Renal pelvis (tissue), 4 donors: Measurements from ENCODE around the gene PPFIA2. TPM values are rescaled to one million over a fixed set of nuclear protein-coding genes. Genes with fewer than 3 reads are reported as not detected.

Experiments
- DNase-seq: peaks from one replicate; pipeline ENCODE4 v3.0.0-alpha.2; 2013
- polyA plus RNA-seq, 3 donors: library from polyadenylated mRNA; unstranded; fragments of 120-200 nt; gene quantifications; one replicate each; pipeline ENCODE4 v1.2.1, GENCODE V29; 2013; ENCODE audit not compliant: insufficient read length in 3 of 3

The PPFIA2 gene
- polyA plus RNA-seq, 3 donors = 5.0 to 8.3 (median 6.2) TPM

- no peak for DNase-seq
These were observed 404.7 kb downstream of the PPFIA2 start for GRCh38 chr12:81354327-81354932.

GRCh38 chr12:81350309-81350708, 408.8 kb downstream of the PPFIA2 start:
- DNase-seq = no peak

GRCh38 chr12:81347404-81347803, 411.7 kb downstream of the PPFIA2 start:
- no peak for DNase-seq

GRCh38 chr12:81340910-81341309, 418.2 kb downstream of the PPFIA2 start:
- no peak for DNase-seq

GRCh38 chr12:81339071-81339470, 420.1 kb downstream of the PPFIA2 start:
- DNase-seq = no peak

- no peak for DNase-seq
These were observed 421.3 kb downstream of the PPFIA2 start for GRCh38 chr12:81337886-81338285.

- DNase-seq = no peak
These were observed 425.3 kb downstream of the PPFIA2 start for GRCh38 chr12:81333812-81334211.

- DNase-seq = no peak
These were observed 427.1 kb downstream of the PPFIA2 start for GRCh38 chr12:81332054-81332453.

GRCh38 chr12:81330480-81330879, 428.7 kb downstream of the PPFIA2 start:
- no peak for DNase-seq

- DNase-seq = no peak
These were observed 430.1 kb downstream of the PPFIA2 start for GRCh38 chr12:81329085-81329484.

GRCh38 chr12:81327425-81327824, 431.7 kb downstream of the PPFIA2 start:
- DNase-seq = no peak

GRCh38 chr12:81325086-81325485, 434.1 kb downstream of the PPFIA2 start:
- no peak for DNase-seq

- DNase-seq = no peak
These were observed 444.1 kb downstream of the PPFIA2 start for GRCh38 chr12:81314903-81315531.

- DNase-seq = no peak
These were observed 455.2 kb downstream of the PPFIA2 start for GRCh38 chr12:81303935-81304334.

GRCh38 chr12:81300454-81300853, 458.7 kb downstream of the PPFIA2 start:
- DNase-seq = peak; percentile 20

- no peak for DNase-seq
These were observed 461.5 kb downstream of the PPFIA2 start for GRCh38 chr12:81297601-81298000.

- DNase-seq = no peak
These were observed 462.4 kb downstream of the PPFIA2 start for GRCh38 chr12:81296556-81297305.

GRCh38 chr12:81295251-81295650, 463.9 kb downstream of the PPFIA2 start:
- no peak for DNase-seq

- DNase-seq = no peak
These were observed 464.6 kb downstream of the PPFIA2 start for GRCh38 chr12:81294325-81295190.

GRCh38 chr12:81288651-81289050, 470.5 kb downstream of the PPFIA2 start:
- DNase-seq = no peak

- DNase-seq = no peak
These were observed 475.0 kb downstream of the PPFIA2 start for GRCh38 chr12:81284137-81284536.
